Muscle of arm (tissue), 12 donors: Measurements from ENCODE around the gene CCNI. TPM values are rescaled to one million over a fixed set of nuclear protein-coding genes. Genes with fewer than 3 reads are reported as not detected.
"Not testable (repeated sequence)": the region's sequence is repeated elsewhere in the genome, so short reads cannot be mapped to it uniquely, and the experiment has no call there.

Experiments
- DNase-seq: peaks from one replicate; pipeline ENCODE4 v3.0.0-alpha.2; 2013
- polyA plus RNA-seq, 12 donors: library from polyadenylated mRNA; unstranded; fragments of 120-200 nt; gene quantifications; one replicate each; pipeline ENCODE4 v1.2.1, GENCODE V29; 2013; ENCODE audit not compliant: insufficient read length in 12 of 12

Gene CCNI
- polyA plus RNA-seq, 12 donors, result 225 to 352 (median 279) TPM; not detected in 1

DNA sequence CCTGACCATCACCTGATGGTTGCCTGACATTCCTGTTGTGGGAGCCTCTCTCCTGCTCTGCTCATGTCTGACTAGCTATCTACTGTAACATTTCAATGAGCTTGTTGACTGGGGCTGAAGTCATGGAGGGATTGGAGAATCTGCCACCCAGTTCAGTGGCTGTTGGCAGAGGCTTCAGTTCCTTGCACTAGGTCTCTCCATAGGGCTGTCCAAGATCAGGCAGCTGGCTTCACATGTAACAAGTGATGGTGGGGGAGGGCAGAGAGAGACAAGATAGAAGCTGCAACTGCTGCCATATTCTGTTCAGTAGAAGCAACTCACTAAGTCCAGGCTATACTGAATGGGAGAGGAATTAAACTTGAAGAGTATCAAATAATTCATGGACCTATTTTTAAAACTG, 14.1 kb upstream of the CCNI start:
- DNase-seq, result no peak

DNA sequence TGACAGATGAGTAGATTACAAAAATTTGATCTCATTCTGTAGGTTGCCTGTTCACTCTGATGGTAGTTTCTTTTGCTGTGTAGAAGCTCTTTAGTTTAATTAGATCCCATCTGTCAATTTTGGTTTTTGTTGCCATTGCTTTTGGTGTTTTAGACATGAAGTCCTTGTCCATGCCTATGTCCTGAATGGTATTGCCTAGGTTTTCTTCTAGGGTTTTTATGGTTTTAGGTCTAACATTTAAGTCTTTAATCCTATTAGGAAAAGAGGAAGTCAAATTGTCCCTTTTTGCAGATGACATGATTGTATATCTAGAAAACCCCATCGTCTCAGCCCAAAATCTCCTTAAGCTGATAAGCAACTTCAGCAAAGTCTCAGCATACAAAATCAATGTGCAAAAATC, 11.2 kb upstream of the CCNI start:
- not testable (repeated sequence) for DNase-seq

DNA sequence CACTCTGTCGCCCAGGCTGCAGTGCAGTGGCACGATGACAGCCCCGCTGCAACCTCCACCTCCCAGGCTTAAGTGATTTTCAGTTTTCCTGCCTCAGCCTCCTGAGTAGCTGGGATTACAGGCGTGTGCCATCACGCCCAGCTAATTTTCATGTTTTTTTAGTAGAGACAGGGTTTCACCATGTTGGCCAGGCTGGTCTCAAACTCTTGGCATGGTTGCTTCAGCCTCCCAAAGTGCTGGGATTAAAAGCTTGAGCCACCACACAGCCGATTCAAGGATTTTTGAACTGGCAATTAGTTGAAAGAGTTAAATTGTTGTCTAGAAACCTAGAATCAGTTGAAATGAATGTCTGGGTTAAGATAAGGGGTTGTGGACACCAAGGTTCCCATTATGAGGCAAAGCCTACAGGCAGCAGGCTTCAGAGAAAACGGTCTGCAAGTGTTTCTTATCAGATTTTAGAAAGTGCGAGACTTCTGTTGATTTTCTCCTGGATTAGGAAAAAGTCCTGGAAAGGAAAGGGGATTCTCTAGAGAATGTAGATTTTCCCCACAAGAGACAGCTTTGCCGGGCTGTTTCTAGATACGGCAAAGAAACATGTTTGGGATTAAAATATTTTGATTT, 8.3 kb upstream of the CCNI start:
- no peak for DNase-seq

DNA sequence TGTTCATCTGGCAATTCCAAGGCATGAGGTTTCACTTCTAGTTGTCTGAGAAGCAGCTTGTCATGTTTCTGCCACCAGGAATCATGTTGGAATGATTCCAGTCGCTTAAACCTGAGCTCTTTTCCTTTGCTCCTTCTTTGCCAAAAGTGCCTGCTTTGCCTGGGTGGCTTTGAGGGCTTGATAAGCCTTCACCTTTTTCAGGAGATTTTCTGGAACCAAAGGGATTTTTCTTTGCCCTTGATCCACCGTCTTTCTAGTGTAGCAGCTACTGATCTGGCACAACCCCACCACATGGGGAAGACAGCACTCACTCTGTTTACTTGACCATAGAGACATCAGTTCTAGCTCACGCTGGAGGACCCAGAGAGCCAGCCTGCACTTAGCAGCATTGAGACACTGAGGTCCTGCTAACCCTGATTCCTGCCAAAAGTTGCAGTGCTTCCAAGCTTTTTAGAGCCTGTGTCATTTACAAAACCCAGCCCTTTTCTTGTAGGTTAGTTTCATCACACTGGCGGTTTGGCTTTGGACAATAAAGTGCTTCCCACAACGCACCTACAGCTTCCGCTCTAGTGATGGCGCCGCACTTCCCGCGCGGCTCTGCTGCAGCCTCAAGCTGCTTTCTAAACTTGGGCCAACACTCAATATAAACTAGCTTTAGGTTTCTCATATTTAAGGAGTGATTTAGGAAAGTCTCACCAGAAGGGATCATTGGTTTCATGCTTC, 7.3 kb upstream of the CCNI start:
- no peak for DNase-seq

DNA sequence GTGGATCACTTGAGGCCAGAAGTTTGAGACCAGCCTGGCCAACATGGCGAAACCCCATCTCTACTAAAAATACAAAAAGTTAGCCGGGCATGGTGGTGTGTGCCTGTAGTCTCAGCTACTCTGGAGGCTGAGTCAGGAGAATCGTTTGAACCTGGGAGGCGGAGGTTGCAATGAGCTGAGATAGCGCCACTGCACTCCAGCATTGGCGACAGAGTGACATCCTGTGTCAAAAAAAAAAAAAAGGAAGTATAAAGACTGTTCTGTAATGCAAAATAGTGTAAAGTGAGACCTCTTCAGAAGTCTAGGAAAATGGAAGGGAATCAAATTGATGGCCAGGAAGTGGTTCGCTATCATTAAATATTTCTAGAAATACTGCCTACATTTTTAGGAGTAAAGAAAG, 5.0 kb upstream of the CCNI start:
- not testable (repeated sequence) for DNase-seq

DNA sequence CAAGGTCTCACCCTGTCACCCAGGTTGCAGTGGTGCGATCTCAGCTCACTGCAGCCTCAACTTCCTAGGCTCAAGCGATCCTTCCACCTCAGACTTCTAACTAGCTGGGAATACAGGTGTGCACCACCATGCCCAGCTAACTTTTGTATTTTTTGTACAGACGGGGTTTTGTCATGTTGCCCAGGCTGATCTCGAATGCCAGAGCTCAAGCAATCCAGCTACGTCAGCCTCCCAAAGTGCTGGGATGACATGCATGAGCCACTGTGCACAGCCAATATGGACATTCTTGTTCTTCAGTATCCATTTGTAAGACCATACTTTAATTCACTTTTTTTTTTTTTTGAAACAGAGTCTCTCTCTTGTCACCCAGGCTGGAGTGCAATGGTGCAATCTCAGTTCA, 3.5 kb upstream of the CCNI start:
- DNase-seq, result no peak

DNA sequence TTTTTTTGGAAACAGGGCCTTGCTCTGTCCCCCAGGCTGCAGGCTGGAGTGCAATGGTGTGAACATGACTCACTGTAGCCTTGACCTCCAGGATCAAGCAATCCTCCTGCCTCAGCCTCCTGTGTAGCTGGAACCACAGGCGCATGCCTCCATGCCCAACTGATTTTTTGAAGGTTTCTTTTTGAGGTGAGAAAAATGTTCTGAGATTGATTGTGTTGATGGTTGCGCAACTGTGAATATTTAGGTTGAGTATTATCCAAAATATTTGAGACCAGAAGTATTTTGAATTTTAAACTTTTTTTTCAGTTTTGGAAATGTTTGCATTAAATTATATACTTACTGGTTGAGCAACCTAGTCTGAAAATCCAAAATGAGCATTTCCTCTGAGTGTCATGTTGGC, 2.6 kb upstream of the CCNI start:
- DNase-seq, result no peak

DNA sequence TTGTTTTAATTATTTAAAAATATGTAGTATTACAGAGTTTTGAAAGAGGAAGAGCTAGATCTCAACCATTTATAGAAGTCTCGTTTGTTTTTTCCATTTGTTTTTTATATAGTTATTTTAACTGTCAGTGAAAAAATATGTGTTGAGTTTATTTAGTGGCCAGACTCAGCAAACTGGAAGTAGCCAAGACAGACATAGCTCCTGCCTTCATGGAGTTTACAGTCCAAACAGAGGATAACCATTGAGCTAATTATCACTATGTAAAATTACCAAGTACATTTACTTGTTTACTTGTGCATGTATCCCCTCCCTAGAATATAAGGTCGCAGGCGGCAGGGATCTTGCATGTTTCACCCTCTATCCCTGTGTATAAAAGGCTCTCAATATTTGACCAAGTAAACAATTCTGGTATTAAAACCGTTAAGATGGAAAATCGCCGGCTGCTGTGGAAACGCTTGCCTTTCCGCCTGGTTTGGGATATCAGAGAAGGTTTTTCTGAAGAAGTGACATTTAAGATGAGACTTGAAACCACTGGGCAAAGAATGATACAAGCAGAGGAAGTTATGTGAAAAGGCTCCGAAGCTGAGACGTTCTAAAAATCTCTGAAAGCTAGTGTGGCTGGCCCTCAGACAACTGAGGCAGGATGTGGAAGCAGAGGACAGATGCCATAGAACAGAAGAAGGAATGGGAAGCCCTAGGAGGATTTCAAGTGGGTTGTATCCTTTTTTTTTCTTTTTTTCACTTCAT, 1.3 kb upstream of the CCNI start:
- no peak for DNase-seq

DNA sequence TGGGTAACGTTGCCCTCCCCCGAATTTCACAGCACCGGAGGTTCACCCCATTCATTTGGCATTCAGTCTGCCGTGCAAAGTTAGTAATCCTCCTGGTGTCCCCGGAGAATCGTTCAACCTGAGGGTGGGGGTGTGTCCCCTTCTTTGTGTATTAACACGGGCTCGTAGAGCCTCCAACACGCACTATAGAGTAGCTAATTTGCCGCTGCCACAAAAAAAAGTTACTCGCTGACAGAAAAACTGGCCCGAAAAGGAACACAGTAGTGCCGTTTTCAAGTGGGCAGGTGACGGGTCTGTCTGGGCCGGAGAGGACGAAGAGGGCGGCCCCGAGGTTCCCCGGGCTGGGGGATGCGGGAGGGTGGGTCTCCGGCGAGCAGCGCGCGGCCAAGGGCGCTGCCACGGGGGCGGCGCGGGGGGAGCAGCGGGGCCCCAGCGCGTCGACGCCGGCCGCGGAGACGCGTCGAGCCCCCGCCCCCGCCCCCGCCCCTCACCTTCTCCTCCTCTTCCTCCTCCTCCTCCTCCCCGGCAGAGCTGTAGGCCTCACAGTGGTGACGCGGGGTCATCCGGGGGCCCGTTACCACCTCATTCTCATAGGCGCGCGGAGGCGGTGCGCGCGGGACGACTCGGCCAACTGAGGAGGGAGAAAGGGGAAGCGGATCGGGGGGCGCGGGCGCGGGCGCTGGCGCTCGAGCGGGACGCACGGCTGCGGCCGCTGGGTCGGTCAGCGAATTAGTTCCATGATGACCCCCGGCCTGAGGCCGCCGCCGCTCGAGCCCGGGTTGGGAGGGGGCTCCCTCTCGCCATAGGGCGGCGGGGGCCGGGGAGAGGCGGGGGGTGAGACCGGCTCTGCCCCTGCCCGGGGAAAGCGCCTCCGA, 571 bp downstream of the CCNI start:
- DNase-seq, result peak; percentile 80

DNA sequence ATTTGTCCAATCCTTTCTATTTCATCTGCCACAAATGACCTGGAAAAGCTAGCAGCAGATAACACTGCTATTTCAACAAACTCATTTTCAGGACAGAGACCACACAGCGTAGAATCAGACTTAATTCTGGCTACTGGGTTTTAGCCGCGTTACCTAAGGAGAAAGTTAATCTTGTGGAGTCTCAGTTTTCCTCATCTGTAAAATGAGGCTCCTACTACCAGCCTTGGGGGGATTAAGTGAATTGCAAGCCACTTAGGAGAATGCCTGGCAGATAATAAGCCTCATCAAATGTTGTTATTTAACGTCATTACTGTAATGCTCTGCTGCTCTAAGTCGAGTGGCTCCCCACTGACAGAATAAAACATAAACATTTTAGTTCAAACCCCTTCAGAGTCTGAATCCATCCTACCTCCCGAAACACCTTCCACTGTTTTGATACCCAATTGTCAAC, 1.4 kb downstream of the CCNI start:
- peak; percentile 32 for DNase-seq

DNA sequence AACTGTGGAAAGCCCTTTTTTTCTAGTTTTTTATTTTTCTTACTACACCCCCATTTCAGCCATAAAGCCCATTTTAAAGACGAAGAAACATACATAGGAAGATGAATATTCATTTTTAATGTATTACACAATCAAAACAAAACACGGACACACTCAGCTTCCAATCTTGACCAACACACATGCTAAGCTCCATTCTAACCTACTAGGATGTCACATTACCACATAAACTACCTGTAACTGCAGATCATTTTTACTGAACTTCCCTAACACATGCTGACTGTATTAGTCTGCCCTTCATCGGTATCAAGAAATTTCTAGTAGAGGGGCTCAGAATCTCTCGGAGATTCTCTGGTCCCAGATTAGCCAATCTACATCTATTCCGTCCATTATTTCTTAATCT, 1.8 kb downstream of the CCNI start:
- DNase-seq, result no peak

DNA sequence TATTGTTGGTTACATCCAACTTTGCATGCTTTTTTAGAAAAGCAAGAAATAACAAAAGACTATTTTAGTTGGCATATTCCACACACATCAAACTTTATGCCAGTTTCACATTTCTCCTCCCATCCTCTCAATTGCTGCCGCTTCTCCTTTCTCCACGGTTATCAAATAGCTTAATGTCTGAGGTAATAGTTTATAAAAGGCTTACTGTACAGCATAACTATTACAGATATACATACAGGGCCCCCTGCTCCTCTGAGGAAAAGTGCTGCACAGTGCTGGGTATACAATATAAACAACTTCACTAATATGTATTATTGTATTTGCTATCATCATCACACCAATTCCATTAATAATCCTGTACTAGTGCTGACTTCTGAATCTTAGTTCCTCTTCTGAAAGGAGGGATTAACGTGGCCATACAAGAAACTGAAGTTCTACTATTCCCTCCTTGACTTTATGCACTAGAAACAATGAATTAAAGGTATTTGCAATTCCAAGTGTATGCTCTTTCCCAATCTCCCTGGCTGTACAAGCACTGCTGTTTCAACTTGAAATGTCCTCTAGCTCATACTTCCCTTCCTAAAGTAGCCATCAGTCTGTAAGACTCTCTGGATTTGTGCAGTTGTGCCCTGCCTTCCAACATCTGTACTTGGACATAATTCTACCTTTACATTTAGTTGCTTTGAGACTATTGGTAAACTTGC, 2.5 kb downstream of the CCNI start:
- DNase-seq, result peak; percentile 33

DNA sequence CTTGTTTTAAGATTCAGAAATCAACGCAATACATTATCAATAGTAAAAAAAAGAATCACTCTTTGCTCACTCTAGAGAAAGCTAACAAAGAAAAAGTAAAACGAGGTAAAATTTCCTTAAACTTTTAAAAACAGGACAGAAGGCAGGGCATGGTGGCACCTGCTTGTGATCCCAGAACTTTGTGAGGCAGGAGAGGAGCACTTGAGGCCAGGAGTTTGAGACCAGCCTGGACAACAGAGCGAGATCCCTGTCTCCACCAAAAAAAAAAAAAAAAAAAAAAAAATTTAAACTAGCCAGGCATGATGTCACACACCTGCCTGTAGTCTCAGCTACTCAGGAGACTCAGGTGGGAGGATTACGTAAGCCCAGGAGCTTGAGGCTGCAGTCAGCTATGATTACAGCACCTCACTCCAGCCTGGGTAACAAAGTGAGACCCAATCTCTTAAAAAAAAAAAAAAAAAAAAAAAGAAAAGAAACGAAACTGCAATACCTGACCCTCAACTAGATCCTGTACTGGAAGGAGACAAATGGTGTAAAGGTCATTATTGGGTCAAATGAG, 3.5 kb downstream of the CCNI start:
- DNase-seq, result no peak

DNA sequence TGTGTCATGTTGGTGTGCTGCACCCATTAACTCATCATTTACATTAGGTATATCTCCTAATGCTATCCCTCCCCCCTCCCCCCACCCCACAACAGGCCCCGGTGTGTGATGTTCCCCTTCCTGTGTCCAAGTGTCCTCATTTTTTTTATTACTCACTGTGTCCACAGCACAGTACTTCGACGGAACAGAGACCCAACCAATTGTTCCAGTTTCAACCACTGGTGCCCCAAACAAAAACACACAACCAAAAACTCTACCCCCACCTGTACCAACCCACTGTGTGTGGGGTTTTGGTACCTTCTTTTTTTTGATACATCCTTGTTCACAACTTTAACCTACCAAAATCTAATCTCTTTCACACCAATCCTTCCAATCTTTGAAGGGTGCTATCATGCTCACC, 6.3 kb downstream of the CCNI start:
- DNase-seq, result not testable (repeated sequence)

DNA sequence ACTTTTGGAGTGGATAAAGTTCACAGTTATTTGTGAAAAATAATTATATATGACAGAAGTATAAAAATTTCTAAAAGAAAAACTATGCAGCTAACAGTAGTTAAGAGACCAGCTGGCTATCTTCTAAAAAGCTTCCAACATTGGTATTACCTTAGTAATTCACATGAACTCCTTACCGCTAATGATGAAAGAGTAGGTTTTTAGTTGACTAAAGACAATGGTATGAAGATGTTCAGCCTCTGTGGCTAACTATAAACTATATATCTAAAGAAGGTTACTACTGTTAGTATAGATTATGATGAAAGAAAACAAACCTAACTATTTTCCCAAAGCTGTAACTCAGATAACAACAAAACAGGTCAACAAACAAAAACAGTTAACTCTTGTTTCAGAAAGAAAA, 10.4 kb downstream of the CCNI start:
- no peak for DNase-seq

DNA sequence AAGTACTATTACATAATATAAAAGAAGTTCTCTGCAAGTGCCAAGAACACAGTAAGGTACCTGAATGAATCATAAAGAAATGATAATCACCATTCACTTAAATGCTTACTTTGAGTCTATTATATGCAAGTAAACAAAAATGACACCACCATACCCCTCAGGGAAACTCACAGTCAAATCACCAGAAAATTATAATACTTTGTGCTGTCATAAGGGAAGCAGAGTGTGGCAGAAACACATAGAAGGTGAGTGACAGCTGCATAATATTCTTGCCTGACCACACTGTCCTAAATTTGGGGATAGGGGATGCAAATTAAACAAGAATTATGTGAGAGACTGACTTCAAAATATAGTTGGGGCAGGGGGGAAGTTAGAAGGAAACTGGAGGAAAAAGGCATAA, 12.9 kb downstream of the CCNI start:
- no peak for DNase-seq

DNA sequence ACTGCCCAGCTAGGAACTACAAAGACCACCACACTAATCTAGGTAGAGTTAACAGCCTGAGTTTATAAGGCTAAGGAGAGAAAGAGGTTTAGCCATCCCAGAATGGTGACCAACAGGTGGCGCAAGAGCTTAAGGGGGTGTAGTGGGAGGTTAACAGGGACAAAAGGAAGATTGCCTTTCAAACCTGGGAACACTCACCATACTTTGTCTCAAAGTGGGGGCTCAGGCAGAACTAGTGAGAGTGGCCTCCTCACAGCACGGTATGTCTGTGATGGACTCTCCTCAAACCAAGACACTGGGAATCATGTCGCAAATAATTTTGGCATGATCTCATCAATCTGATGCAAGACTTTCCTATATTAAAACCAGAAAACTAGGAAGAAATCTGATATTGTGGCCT, 23.4 kb downstream of the CCNI start:
- no peak for DNase-seq

DNA sequence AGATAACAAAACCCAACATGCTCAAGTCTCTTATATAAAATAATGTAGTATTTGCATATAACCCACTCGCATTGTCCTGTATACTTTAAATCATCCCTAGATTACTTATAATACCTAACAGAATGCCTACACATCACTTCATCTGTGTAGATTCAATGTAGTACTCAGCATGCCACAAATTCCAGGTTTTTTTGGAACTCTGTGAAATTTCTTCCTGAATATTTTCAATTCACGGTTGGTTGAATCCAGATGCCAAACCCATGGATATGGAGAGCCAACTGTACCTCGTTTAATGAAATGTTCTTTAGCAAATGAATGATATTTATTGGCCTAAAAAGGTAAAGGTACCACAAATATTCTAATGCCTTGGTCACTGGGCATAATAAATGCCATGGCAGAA, 24.8 kb downstream of the CCNI start:
- no peak for DNase-seq

DNA sequence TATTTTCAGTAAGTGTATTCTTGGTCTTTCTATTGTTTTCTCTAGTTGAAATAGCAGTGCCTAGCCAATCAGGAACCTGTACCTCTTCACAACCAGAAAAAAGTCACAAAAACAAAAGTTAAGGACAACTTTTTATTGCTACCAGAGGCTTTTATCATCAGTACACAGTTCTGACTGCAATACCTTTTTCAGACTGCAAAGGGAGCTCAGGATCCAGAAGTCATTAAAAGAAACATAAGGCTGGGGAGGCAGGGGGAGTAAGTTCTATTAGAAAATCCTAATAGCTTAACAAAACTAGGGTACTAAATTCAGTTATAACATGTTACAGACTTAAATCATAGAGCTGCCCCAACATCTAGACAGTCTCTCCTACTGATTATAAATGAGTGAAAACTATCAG, 28.8 kb downstream of the CCNI start:
- DNase-seq, result no peak

DNA sequence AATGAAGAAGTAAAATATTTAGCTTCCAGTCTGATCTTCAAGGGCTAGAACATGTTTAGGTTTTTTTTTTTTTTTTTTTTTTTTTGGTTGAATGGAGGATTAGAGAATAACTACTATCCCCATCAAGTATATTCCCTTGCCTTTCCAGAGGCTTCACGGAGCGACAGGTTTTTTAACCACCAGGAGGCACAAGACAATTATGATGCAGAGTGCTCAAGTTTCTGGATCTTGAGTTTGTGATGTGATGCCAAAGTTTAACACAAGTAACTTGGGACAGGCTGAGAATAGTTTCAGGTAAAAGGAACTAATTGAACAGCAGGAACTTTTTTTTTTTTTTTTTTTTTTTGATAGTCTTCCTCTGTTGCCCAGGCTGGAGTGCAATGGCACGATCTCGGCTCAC, 30.3 kb downstream of the CCNI start:
- no peak for DNase-seq
